Common myeloid progenitor, CD34-positive (primary cell): ENCODE measurements around the gene AP3D1.

ENCODE experiments used
- CTCF ChIA-PET: fragments of 350-600 bp; sonication (Branson Sonifier 250); formaldehyde crosslinking; loops from one replicate; lab custom pipeline; 2021; ENCODE audit warnings: antibody characterized with exemption; lab: Charles Lee
- POLR2A ChIA-PET: fragments of 350-600 bp; sonication (Branson Sonifier 250); formaldehyde crosslinking; loops from one replicate; lab custom pipeline; 2021; ENCODE audit warnings: antibody characterized with exemption; lab: Charles Lee
- DNase-seq, 3 donors: peaks; one replicate each; pipeline versions ENCODE4 v3.0.0 to v3.0.0-alpha.2; 2013
- H3K27ac ChIP-seq, 2 experiments: 1 replicate in 1 of 2; 2 replicates in 1 of 2; pipeline ENCODE4 v1.7.0; 2013; ENCODE audit warnings: inconsistent platforms in 2 of 2, low read length in 2 of 2, mild to moderate bottlenecking in 2 of 2, low read depth in 1 of 2, moderate library complexity in 1 of 2; ENCODE audit not compliant: severe bottlenecking in 2 of 2, insufficient read depth in 1 of 2, poor library complexity in 1 of 2
- H3K27me3 ChIP-seq, 5 experiments: replicated peaks in 2 of 5; 1 replicate in 3 of 5; 2 replicates in 2 of 5; pipeline versions ENCODE4 v1.6.1 to v1.7.0; 2013; ENCODE audit warnings: low read length in 4 of 5, mild to moderate bottlenecking in 2 of 5, moderate library complexity in 2 of 5, inconsistent platforms in 1 of 5; ENCODE audit not compliant: insufficient read depth in 5 of 5, control insufficient read depth in 4 of 5
- H3K36me3 ChIP-seq, 4 experiments: 1 replicate in 2 of 4; 2 replicates in 2 of 4; pipeline versions ENCODE4 v1.6.1 to v1.7.0; 2013; ENCODE audit warnings: low read length in 3 of 4, control low read depth in 1 of 4, mild to moderate bottlenecking in 1 of 4; ENCODE audit not compliant: control insufficient read depth in 4 of 4, insufficient read depth in 4 of 4
- H3K4me1 ChIP-seq, 4 experiments: 1 replicate in 3 of 4; 2 replicates in 1 of 4; pipeline versions ENCODE4 v1.6.1 to v1.7.1; 2013; ENCODE audit warnings: low read length in 3 of 4, mild to moderate bottlenecking in 3 of 4, control low read depth in 1 of 4, inconsistent platforms in 1 of 4, moderate library complexity in 1 of 4; ENCODE audit not compliant: control insufficient read depth in 4 of 4, insufficient read depth in 4 of 4; ENCODE audit errors: control extremely low read depth in 1 of 4
- H3K4me3 ChIP-seq, 7 experiments: 1 replicate in 4 of 7; 2 replicates in 3 of 7; pipeline versions ENCODE4 v1.5.1 to v1.7.0; 2013; ENCODE audit warnings: mild to moderate bottlenecking in 7 of 7, low read length in 6 of 7, moderate library complexity in 6 of 7, inconsistent platforms in 2 of 7, low read depth in 2 of 7, control low read depth in 1 of 7; ENCODE audit not compliant: insufficient read depth in 4 of 7, control insufficient read depth in 1 of 7; ENCODE audit errors: extremely low read depth in 1 of 7
- H3K9me3 ChIP-seq, 5 experiments: 1 replicate in 4 of 5; 2 replicates in 1 of 5; pipeline versions ENCODE4 v1.6.1 to v1.7.1; 2013; ENCODE audit warnings: low read length in 4 of 5, mild to moderate bottlenecking in 2 of 5, inconsistent platforms in 1 of 5, low read depth in 1 of 5, moderate library complexity in 1 of 5; ENCODE audit not compliant: control insufficient read depth in 4 of 5, insufficient read depth in 2 of 5; ENCODE audit errors: control extremely low read depth in 1 of 5
- WGBS: methylation state at CpG from one replicate; pipeline ENCODE4 v1.1.5; 2013; ENCODE audit not compliant: insufficient coverage; 5-methylcytosine and 5-hydroxymethylcytosine counted together

The AP3D1 gene

DNA sequence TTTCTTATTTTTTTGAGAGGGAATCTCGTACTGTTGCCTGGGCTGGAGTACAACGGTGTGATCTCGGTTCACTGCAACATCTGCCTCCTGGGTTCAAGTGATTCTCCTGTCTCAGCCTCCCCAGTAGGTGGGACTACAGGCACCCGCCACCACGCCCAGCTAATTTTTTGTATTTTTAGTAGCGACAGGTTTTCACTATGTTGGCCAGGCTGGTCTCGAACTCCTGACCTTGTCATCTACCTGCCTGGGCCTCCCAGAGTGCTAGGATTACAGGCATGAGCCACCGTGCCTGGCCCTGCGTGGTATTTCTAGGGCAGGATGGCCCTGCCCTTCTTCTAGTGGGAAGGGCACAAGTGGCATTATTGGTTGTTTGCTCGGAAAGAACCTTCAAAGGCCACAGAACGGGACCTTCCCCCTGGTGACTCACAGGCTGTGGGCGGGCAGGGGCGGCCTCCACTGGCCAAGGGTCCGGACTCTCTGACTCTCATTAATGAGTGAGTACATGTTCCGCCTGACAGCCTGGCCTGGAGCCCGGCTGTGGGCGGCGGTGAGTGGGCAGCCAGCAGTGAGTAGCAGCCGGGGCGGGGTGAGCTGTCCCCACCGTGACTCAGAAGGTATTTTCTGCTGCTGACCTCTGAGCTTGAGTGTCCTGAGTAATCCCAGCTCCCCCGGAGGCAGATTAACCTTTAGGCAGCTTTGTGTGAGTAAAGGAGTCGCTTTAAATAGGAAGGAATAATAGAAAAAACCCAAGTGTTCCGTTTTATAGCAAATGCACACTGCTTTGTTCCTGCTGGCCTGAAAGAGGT lies 17.5 kb upstream of the AP3D1 start:
- POLR2A ChIA-PET: interaction anchor here (0.9 to 1.4 kb wide), 3 partner anchors 16 to 61 kb away, joined by 3 to 4 read pairs (median 3); no protein-coding TSS in a partner anchor
- no peaks in the 10 kb centered on the region for H3K27me3 ChIP-seq
- H3K27ac ChIP-seq: peak overlapping the region; percentile 82 to 92
- CTCF ChIA-PET: interaction anchor here (0.8 to 1.7 kb wide), 7 partner anchors 8 to 67 kb away, joined by 3 to 4 read pairs (median 4); partner anchors contain the start of gene AP3D1
- peaks cover 0 to 19% (median 2%) of the 10 kb centered on the region in 4 experiments for H3K36me3 ChIP-seq
- WGBS: 5% methylated on average over 19 of the region's 24 CpGs
- peaks cover 8 to 67% (median 58%) of the 10 kb centered on the region in 4 experiments for H3K4me1 ChIP-seq
- no peaks in the 10 kb centered on the region for H3K9me3 ChIP-seq
- H3K4me3 ChIP-seq: peak overlapping the region in 6 of 7 experiments; percentile 15 to 69 (median 50)
- DNase-seq: peak; percentile 82 to 93 (median 93)

DNA sequence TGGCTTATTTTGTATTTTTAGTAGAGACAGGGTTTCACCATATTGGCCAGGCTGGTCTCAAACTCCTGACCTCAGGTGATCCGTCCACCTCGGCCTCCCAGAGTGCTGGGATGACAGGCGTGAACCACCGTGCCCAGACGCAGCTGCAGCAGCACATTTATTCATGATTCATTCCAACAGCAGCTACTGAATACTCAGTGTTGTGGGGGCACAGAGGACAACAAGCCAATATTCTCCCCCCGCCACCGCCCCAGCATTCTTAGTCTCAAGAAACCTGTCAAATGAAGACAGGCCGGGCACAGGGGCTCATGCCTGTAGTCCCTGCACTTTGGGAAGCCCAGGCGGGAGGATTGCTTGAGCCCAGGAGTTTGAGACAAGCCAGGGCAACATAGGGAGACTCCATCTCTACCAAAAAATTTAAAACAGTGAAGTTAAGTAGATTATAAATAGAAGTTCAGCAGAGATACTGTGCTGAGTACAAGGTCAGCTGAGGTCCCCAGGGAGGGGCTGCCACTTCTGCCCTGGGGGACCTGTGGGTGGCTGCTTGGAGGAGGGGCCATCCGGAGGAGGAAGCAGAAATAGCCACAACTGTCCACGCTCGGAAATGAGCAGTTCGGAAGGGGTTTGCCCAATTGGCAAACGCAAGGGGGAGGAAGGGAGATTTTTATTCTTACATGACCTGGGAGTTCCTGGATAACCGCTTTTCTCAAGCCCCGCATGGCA lies 16.7 kb upstream of the AP3D1 start:
- WGBS: 44% methylated on average over 16 of the region's 16 CpGs
- peak overlapping the region in 5 of 7 experiments; percentile 43 to 69 (median 50) for H3K4me3 ChIP-seq
- no peaks in the 10 kb centered on the region for H3K9me3 ChIP-seq
- peaks cover 0 to 12% (median under 1%) of the 10 kb centered on the region in 4 experiments for H3K36me3 ChIP-seq
- peak overlapping the region; percentile 82 to 92 for H3K27ac ChIP-seq
- ChIA-PET CTCF (interaction anchor here (0.7 kb wide), 1 partner anchor 46 kb away, joined by 3 read pairs; no protein-coding TSS in a partner anchor), POLR2A (interaction anchor here (1.1 kb wide), 1 partner anchor 17 kb away, joined by 4 read pairs; no protein-coding TSS in a partner anchor)
- H3K27me3 ChIP-seq: no peaks in the 10 kb centered on the region
- H3K4me1 ChIP-seq: peaks cover 8 to 71% (median 59%) of the 10 kb centered on the region in 4 experiments
- peak; percentile 74 to 92 (median 89) for DNase-seq

DNA sequence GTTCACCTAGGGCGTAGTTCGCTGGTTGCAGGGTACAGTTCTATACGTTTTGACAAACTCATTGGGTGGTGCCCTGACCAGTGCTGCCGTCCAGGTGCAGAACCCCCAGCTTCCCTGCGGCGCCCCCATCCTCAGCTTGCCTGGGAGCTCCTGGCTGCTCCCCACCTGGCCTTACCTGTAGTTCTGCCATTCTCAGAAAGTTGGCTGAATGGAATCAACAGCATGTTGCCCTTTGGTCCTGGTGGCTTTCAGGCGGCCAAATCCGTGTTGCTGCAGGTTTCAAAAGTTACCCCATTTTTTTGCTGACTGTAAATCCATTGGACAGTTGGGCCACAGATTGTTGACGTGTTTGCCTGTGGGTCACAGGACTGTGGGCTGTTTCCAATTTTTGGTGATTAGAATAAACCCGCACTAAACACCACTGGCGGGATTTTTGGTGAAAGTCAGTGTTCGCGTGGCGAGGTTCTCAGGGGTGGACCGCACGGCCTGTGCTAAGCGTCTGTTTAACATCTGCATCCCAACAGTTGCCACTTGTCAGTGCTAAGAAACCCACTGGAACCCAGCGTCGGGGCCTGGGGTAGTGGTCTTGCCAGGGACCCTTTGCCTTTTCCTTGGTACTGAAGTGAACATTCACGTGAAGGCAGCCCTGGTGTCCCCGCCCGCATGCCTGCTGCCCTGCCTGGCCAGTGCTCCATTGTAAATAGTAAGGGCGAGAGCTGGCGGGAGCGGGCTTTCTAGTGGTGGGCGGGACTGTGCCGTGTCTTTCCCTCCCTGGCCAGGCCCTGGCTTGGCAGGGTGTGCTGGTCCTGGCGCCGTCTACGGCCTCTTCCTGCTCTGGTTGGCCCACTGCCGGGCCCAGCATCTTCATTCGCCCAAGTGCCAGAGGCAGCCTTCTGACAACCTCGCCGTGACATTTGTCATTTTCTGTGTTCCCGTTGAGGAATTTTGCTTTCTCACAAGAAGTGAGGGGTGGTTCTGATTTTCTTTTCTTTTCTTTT lies 15.7 kb upstream of the AP3D1 start:
- CTCF ChIA-PET: no interaction called here
- H3K27me3 ChIP-seq: no peaks in the 10 kb centered on the region
- H3K9me3 ChIP-seq: no peaks in the 10 kb centered on the region
- H3K27ac ChIP-seq: peak overlapping the region in 1 of 2 experiments; percentile 92
- peak in 1 of 3 donors; percentile 20 for DNase-seq
- H3K4me3 ChIP-seq: peak overlapping the region in 1 of 7 experiments; percentile 48
- 96% methylated on average over 27 of the region's 35 CpGs for WGBS
- H3K4me1 ChIP-seq: peaks cover 8 to 71% (median 59%) of the 10 kb centered on the region in 4 experiments
- H3K36me3 ChIP-seq: peaks cover 0 to 10% (median under 1%) of the 10 kb centered on the region in 4 experiments
- POLR2A ChIA-PET: no interaction called here

DNA sequence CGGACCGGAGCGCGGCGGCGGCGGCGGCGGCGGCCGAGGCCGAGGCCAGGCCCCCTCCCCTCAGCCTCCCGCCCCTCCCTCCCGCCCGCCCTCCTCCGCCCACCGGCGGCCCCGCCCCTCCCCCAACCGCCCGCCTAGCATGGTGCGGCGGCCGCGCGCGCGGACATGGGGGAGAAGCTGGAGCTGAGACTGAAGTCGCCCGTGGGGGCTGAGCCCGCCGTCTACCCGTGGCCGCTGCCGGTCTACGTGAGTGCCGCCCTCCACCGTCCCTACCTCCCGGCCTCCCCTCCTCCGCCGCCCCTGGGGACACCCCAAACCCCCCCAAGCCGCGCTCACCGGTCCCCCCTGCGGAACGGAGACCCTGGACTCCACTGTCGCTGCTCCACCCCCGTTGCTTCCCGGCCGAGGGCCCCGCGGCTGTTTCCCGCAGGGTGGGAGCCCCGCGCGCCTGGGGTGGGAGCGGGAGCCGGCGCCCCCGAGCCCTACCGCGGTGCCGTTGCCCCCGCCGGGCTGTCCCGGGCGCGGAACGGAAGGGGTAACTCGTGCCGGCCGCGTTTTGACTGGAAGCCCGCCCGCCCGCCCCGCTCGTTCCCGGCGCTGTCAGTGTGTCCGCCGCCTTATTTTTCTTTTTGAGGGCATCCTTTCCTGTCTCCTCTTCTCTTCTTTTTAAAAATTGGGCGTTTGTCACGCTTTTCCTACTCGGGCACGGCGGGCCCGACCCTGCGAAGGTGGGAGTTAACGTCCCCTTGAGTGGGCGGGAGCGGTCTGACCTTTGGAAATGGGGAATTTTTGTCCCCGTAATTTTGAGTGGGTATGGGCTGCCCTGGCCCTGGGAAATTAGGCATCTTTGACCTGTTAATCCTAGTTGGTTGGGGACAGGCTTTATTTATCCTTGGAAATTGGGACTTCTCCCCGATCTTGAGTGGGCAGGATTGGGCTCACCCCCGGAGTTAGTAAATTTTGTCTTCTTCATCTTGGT lies 12.9 kb upstream of the AP3D1 start:
- peak overlapping the region; percentile 70 to 95 for H3K27ac ChIP-seq
- no peaks in the 10 kb centered on the region for H3K9me3 ChIP-seq
- peaks cover 0 to 4% (median 0%) of the 10 kb centered on the region in 4 experiments for H3K36me3 ChIP-seq
- WGBS: under 1% methylated on average over 41 of the region's 95 CpGs
- peak overlapping the region; percentile 74 to 97 (median 81) for H3K4me3 ChIP-seq
- H3K27me3 ChIP-seq: no peaks in the 10 kb centered on the region
- POLR2A ChIA-PET: interaction anchor here (0.6 kb wide), 1 partner anchor 7 kb away, joined by 3 read pairs; no protein-coding TSS in a partner anchor
- no peak for DNase-seq
- peaks cover 2 to 50% (median 39%) of the 10 kb centered on the region in 4 experiments for H3K4me1 ChIP-seq
- CTCF ChIA-PET: interaction anchor here (1.2 kb wide), 1 partner anchor 39 kb away, joined by 3 read pairs; no protein-coding TSS in a partner anchor

DNA sequence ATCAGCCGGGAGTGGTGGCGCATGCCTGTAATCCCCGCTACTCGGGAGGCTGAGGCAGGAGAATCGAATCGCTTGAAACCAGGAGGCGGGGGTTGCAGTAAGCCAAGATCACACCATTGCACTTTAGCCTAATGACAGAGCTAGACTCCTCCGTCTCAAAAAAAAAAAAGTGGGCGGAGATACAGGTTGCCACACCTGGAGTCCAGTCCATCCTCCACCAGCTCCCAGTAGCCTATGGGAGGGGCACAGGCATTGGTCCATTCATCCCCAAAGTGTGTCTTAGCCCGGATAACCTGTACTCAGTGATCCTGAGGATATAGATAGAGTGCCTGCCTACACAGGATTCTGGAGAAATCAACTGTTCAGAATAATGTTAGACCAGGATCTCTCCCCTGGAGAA lies 9.0 kb upstream of the AP3D1 start:
- Histone ChIP-seq H3K27ac (no peak overlapping the region), H3K4me1 (peaks cover 0 to 11% (median 4%) of the 10 kb centered on the region in 4 experiments), H3K4me3 (no peak overlapping the region), H3K27me3 (no peaks in the 10 kb centered on the region), H3K36me3 (no peaks in the 10 kb centered on the region), H3K9me3 (no peaks in the 10 kb centered on the region)
- ChIA-PET POLR2A (interaction anchor here (0.6 kb wide), 2 partner anchors 13 to 66 kb away, joined by 3 read pairs; no protein-coding TSS in a partner anchor), CTCF (interaction anchor here (1.1 to 1.4 kb wide), 2 partner anchors 9 to 17 kb away, joined by 3 to 7 read pairs; no protein-coding TSS in a partner anchor)
- no peak for DNase-seq
- over 99% methylated on average over 9 of the region's 10 CpGs for whole genome bisulfite sequencing
